H1 (cell line): Measurements from ENCODE around the gene CCDC51. TPM values are rescaled to one million over a fixed set of nuclear protein-coding genes. Genes with fewer than 3 reads are reported as not detected.

ENCODE experiments used
- CTCF ChIA-PET: fragments of 300-600 bp; sonication (Branson Sonifier 250); formaldehyde crosslinking; loops from one replicate; lab custom pipeline; 2021; ENCODE audit not compliant: partially characterized antibody; lab: Charles Lee
- POLR2A ChIA-PET: fragments of 300-600 bp; sonication (Branson Sonifier 250); formaldehyde crosslinking; loops from one replicate; lab custom pipeline; 2021; ENCODE audit warnings: inconsistent platforms; ENCODE audit not compliant: partially characterized antibody; lab: Charles Lee
- DNase-seq, 2 experiments: peaks; one replicate each; pipeline versions ENCODE4 v3.0.0 to v3.0.0-alpha.2; 2010 to 2022; ENCODE audit warnings: low spot score in 2 of 2, low read depth in 1 of 2, mixed read lengths in 1 of 2
- FAIRE-seq: peaks from 2 replicates; lab custom pipeline; 2011; peaks lifted over from hg19 to GRCh38; lab: Jason Lieb, UNC
- H2AFZ ChIP-seq: 2 replicates; pipeline ENCODE4 v1.8.1; 2012; ENCODE audit warnings: low read length, inconsistent platforms
- H2AK5ac ChIP-seq: 2 replicates; pipeline ENCODE4 v1.6.1; 2013; ENCODE audit warnings: low read depth, low read length
- H2BK120ac ChIP-seq: replicated peaks from 2 replicates; pipeline ENCODE3; 2013; ENCODE audit warnings: low read depth, low read length, inconsistent platforms
- H2BK12ac ChIP-seq: 2 replicates; pipeline ENCODE4 v1.6.1; 2013; ENCODE audit warnings: low read depth, low read length
- H2BK15ac ChIP-seq: 2 replicates; pipeline ENCODE4 v1.6.1; 2013; ENCODE audit warnings: low read length
- H2BK20ac ChIP-seq: 2 replicates; pipeline ENCODE4 v1.6.1; 2013; ENCODE audit warnings: low read length
- H2BK5ac ChIP-seq: 2 replicates; pipeline ENCODE4 v1.6.1; 2013; ENCODE audit warnings: low read depth, low read length
- H3K14ac ChIP-seq: 2 replicates; pipeline ENCODE4 v1.6.1; 2013; ENCODE audit warnings: inconsistent platforms; ENCODE audit not compliant: insufficient read length
- H3K18ac ChIP-seq: 2 replicates; pipeline ENCODE4 v1.6.1; 2013; ENCODE audit warnings: low read length; ENCODE audit errors: extremely low read depth
- H3K23ac ChIP-seq: 2 replicates; pipeline ENCODE4 v1.6.1; 2013; ENCODE audit warnings: inconsistent platforms; ENCODE audit not compliant: insufficient read length
- H3K23me2 ChIP-seq: 2 replicates; pipeline ENCODE4 v1.6.1; 2013; ENCODE audit warnings: low read depth, low read length
- H3K27ac ChIP-seq: 2 replicates; pipeline ENCODE4 v1.6.1; 2011; ENCODE audit warnings: low read depth, low read length, inconsistent platforms
- H3K27me3 ChIP-seq, 4 experiments: replicated peaks in 1 of 4; 1 replicate in 1 of 4; 2 replicates in 3 of 4; pipeline versions ENCODE4 v1.6.1 to v1.8.1; 2011 to 2013; ENCODE audit warnings: low read length in 3 of 4, mild to moderate bottlenecking in 3 of 4, inconsistent platforms in 2 of 4, mixed read lengths in 2 of 4, moderate library complexity in 1 of 4; ENCODE audit not compliant: control insufficient read depth in 3 of 4, insufficient read depth in 3 of 4; ENCODE audit errors: extremely low read depth in 1 of 4
- H3K36me3 ChIP-seq, 4 experiments: 2 replicates each; pipeline versions ENCODE4 v1.6.1 to v1.8.1; 2011 to 2013; ENCODE audit warnings: mild to moderate bottlenecking in 4 of 4, low read length in 3 of 4, moderate library complexity in 2 of 4, control low read depth in 1 of 4, inconsistent platforms in 1 of 4; ENCODE audit not compliant: insufficient read depth in 4 of 4, control insufficient read depth in 2 of 4
- H3K4ac ChIP-seq: replicated peaks from 2 replicates; pipeline ENCODE3; 2013; ENCODE audit warnings: low read length, low read depth, mixed read lengths, inconsistent platforms; ENCODE audit not compliant: insufficient read length
- H3K4me1 ChIP-seq, 4 experiments: replicated peaks in 1 of 4; 1 replicate in 1 of 4; 2 replicates in 3 of 4; pipeline versions ENCODE4 v1.6.1 to v1.8.1; 2011 to 2013; ENCODE audit warnings: low read length in 3 of 4, inconsistent platforms in 2 of 4, mixed read lengths in 1 of 4; ENCODE audit not compliant: insufficient read depth in 4 of 4, control insufficient read depth in 3 of 4
- H3K4me2 ChIP-seq, 2 experiments: 2 replicates each; pipeline versions ENCODE4 v1.6.1 to v1.8.1; 2011 to 2013; ENCODE audit warnings: low read depth in 2 of 2, low read length in 2 of 2, control low read depth in 1 of 2, inconsistent platforms in 1 of 2, mild to moderate bottlenecking in 1 of 2; ENCODE audit not compliant: insufficient read depth in 1 of 2
- H3K4me3 ChIP-seq, 4 experiments: fragments of 200-600, 300-600 bp in 1 of 4; sonication (generic), shearing (Covaris generic), sonication (Bioruptor Twin) in 1 of 4; 2 replicates each; pipeline versions ENCODE4 v1.5.1 to v1.8.1; 2011 to 2016; ENCODE audit warnings: low read length in 4 of 4, low read depth in 3 of 4, control low read depth in 2 of 4, inconsistent platforms in 2 of 4, mild to moderate bottlenecking in 2 of 4, mixed read lengths in 1 of 4, moderate library complexity in 1 of 4; ENCODE audit not compliant: insufficient read depth in 2 of 4; ENCODE audit errors: extremely low read depth in 1 of 4
- H3K56ac ChIP-seq: replicated peaks from 2 replicates; pipeline ENCODE3; 2013; ENCODE audit warnings: low read depth, mild to moderate bottlenecking, mixed read lengths, low read length, inconsistent platforms; ENCODE audit not compliant: insufficient read length
- H3K79me1 ChIP-seq: 2 replicates; pipeline ENCODE4 v1.6.1; 2013; ENCODE audit warnings: low read depth, low read length, control low read depth
- H3K79me2 ChIP-seq, 2 experiments: 2 replicates each; pipeline versions ENCODE4 v1.6.1 to v1.8.1; 2012 to 2013; ENCODE audit warnings: low read length in 2 of 2, mild to moderate bottlenecking in 2 of 2, inconsistent platforms in 1 of 2; ENCODE audit not compliant: insufficient read depth in 2 of 2, control insufficient read depth in 1 of 2
- H3K9ac ChIP-seq, 4 experiments: replicated peaks in 1 of 4; 1 replicate in 1 of 4; 2 replicates in 3 of 4; pipeline versions ENCODE4 v1.6.1 to v1.8.1; 2011 to 2013; ENCODE audit warnings: low read depth in 3 of 4, low read length in 3 of 4, control low read depth in 2 of 4, mild to moderate bottlenecking in 2 of 4, moderate library complexity in 2 of 4, inconsistent platforms in 1 of 4; ENCODE audit errors: extremely low read depth in 1 of 4
- H3K9me3 ChIP-seq, 2 experiments: 2 replicates each; pipeline versions ENCODE4 v1.6.1 to v1.8.1; 2012 to 2013; ENCODE audit warnings: mild to moderate bottlenecking in 2 of 2, moderate library complexity in 2 of 2, control low read depth in 1 of 2, inconsistent platforms in 1 of 2, low read depth in 1 of 2, low read length in 1 of 2, mixed read lengths in 1 of 2; ENCODE audit not compliant: insufficient read depth in 2 of 2
- H4K20me1 ChIP-seq, 2 experiments: replicated peaks in 1 of 2; 2 replicates each; pipeline versions ENCODE3 to v1.8.1; 2011 to 2013; ENCODE audit warnings: inconsistent platforms in 2 of 2, low read length in 2 of 2, mild to moderate bottlenecking in 1 of 2; ENCODE audit not compliant: insufficient read depth in 2 of 2, control insufficient read depth in 1 of 2
- H4K5ac ChIP-seq: 2 replicates; pipeline ENCODE4 v1.6.1; 2013; ENCODE audit warnings: low read length, low read depth, mixed read lengths, inconsistent platforms; ENCODE audit not compliant: insufficient read length
- H4K8ac ChIP-seq: 2 replicates; pipeline ENCODE4 v1.8.0; 2013; ENCODE audit warnings: mild to moderate bottlenecking, moderate library complexity, low read length, inconsistent platforms; ENCODE audit not compliant: insufficient read depth; ENCODE audit errors: extremely low read depth
- H4K91ac ChIP-seq: replicated peaks from 2 replicates; pipeline ENCODE3; 2013; ENCODE audit warnings: low read length, mixed read lengths, inconsistent platforms; ENCODE audit not compliant: insufficient read length
- CBX5 ChIP-seq: fragments of 300-800, 300-1000 bp; sonication (generic); IDR thresholded peaks from 2 replicates; pipeline ENCODE4 v1.7.1; 2016; ENCODE audit warnings: antibody characterized with exemption, low read length, low read depth
- CHD1 ChIP-seq: IDR thresholded peaks from 2 replicates; pipeline ENCODE4 v1.6.1; 2012; ENCODE audit warnings: low read depth, low read length, improper control_type of control experiment
- HDAC6 ChIP-seq: IDR thresholded peaks from one replicate; pipeline ENCODE4 v1.7.1; 2012; ENCODE audit warnings: low read depth, mild to moderate bottlenecking, inconsistent platforms, low read length, moderate library complexity
- NRF1 ChIP-seq: IDR thresholded peaks from 2 replicates; pipeline ENCODE4 v1.6.1; 2011; ENCODE audit warnings: mild to moderate bottlenecking, low read depth, low read length, improper control_type of control experiment
- SIRT6 ChIP-seq: IDR thresholded peaks from one replicate; pipeline ENCODE4 v1.7.1; 2012; ENCODE audit warnings: low read length, inconsistent platforms
- SIX5 ChIP-seq: IDR thresholded peaks from 2 replicates; pipeline ENCODE4 v1.6.1; 2011; ENCODE audit warnings: mild to moderate bottlenecking, low read depth, low read length
- SUZ12 ChIP-seq: fragments of 200-600 bp; sonication (generic); IDR thresholded peaks from 2 replicates; pipeline ENCODE4 v1.6.1; 2012; ENCODE audit warnings: mild to moderate bottlenecking, inconsistent platforms, low read length, moderate library complexity, mixed read lengths
- TAF1 ChIP-seq: IDR thresholded peaks from 2 replicates; pipeline ENCODE4 v1.6.1; 2011; ENCODE audit warnings: mild to moderate bottlenecking, low read depth, low read length
- TAF7 ChIP-seq: optimal IDR thresholded peaks from 2 replicates; pipeline ENCODE3; 2011; ENCODE audit warnings: low read depth, mild to moderate bottlenecking, inconsistent platforms, low read length, moderate library complexity, borderline replicate concordance
- TEAD4 ChIP-seq: IDR thresholded peaks from 2 replicates; pipeline ENCODE4 v1.6.1; 2012; ENCODE audit warnings: low read depth, low read length, inconsistent platforms, mixed read lengths
- YY1 ChIP-seq: IDR thresholded peaks from 2 replicates; pipeline ENCODE4 v1.6.1; 2011; ENCODE audit warnings: low read depth, mild to moderate bottlenecking, low read length
- WGBS, 2 experiments: shearing (Covaris generic) in 1 of 2; methylation state at CpG; one replicate each; pipeline versions ENCODE4 v1.1.6 to v1.1.7; 2013 to 2015; ENCODE audit warnings: low lambda C conversion rate in 2 of 2, mixed read lengths in 2 of 2, inconsistent platforms in 1 of 2, low coverage in 1 of 2, missing lambda C conversion rate in 1 of 2; ENCODE audit not compliant: insufficient replicate concordance in 2 of 2, insufficient coverage in 1 of 2, insufficient read length in 1 of 2; ENCODE audit errors: extremely low coverage in 1 of 2, missing lambda C conversion rate in 1 of 2; 5-methylcytosine and 5-hydroxymethylcytosine counted together
- polyA plus RNA-seq, 7 experiments: library from polyadenylated mRNA; depleted of rRNA in 3 of 7; stranded (reverse) in 5 of 7; unstranded in 2 of 7; fragments of >200 nt in 5 of 7; fragments of 200-250 nt in 2 of 7; gene quantifications; 1 replicate in 5 of 7; 2 replicates in 1 of 7; 4 replicates in 1 of 7; pipeline versions ENCODE4 v1.2.1 to v1.2.3, GENCODE V29; 2011 to 2013; ENCODE audit warnings: missing spikeins in 2 of 7, mixed read lengths in 2 of 7
- total RNA-seq: library from RNA; stranded (reverse); fragmentation: NEBNext Ultra II Directional; extraction: Animal tissue kit (Norgen Biotek cat#: 25700); gene quantifications from 2 replicates; pipeline ENCODE4 v1.2.1, GENCODE V29; 2021
- TF ChIP-seq, protein P1 (sequence below), 3 experiments: IDR thresholded peaks; 1 replicate in 2 of 3; 2 replicates in 1 of 3; pipeline versions ENCODE4 v1.5.1 to v1.6.1; 2011; ENCODE audit warnings: low read length in 3 of 3, mild to moderate bottlenecking in 3 of 3, inconsistent platforms in 2 of 3, low read depth in 1 of 3, moderate library complexity in 1 of 3; ENCODE audit not compliant: insufficient read depth in 1 of 3; ENCODE audit errors: control extremely low read depth in 1 of 3
- TF ChIP-seq, protein P2 (sequence below): IDR thresholded peaks from 2 replicates; pipeline ENCODE4 v1.6.1; 2012; ENCODE audit warnings: inconsistent platforms

CCDC51 gene
- total and polyA plus RNA-seq, 2 of the 8 experiments (the other 6 are each of a cell fraction or from before 2014, with no cell fraction given), result 21.3 to 21.4 TPM

DNA sequence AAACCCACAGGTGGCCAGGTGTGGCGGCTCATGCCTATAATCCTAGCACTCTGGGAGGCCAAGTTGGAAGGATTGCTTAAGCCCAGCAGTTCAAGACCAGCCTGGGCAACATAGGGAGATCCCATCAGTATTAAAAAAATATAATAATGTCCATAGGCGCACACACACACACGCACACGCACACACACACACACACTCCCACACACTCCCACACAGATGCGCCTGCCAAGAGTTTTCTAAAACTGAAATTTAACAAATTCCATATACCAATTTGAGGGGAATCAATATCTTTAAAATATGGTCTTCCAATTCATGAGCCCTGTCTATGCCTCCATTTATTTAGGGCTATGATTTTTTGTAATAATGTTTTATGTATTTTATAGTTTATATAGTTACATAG, 47.0 kb upstream of the CCDC51 start:
- Histone ChIP-seq H3K4me2 (no peak overlapping the region), H3K4me3 (no peak overlapping the region), H2BK20ac (no peak overlapping the region), H3K18ac (no peak overlapping the region), H2AFZ (no peak overlapping the region), H3K36me3 (no peaks in the 10 kb centered on the region), H4K8ac (no peak overlapping the region), H4K20me1 (no peaks in the 10 kb centered on the region), H3K79me2 (no peaks in the 10 kb centered on the region), H3K27me3 (no peaks in the 10 kb centered on the region), H3K9ac (no peak overlapping the region), H4K5ac (no peak overlapping the region), H2BK12ac (no peak overlapping the region), H2BK5ac (no peak overlapping the region), H4K91ac (no peak overlapping the region), H2BK120ac (no peak overlapping the region), H3K4me1 (no peaks in the 10 kb centered on the region; a peak in 1 of 7 replicates), H3K23ac (no peak overlapping the region), H3K27ac (no peak overlapping the region), H2AK5ac (no peak overlapping the region), H3K79me1 (no peaks in the 10 kb centered on the region), H3K9me3 (no peaks in the 10 kb centered on the region; a peak in 1 of 4 replicates), H2BK15ac (no peak overlapping the region), H3K23me2 (no peaks in the 10 kb centered on the region), H3K4ac (no peak overlapping the region), H3K14ac (no peak overlapping the region), H3K56ac (no peak overlapping the region)
- DNase-seq (no peak), FAIRE-seq (no peak)
- POLR2A ChIA-PET, result interaction anchor here (2.0 kb wide), 1 partner anchor 18 kb away, joined by 7 read pairs; no protein-coding TSS in a partner anchor
- CTCF ChIA-PET, result no interaction called here
- WGBS, 2 experiments, result 92% methylated on average over 5 of the region's 5 CpGs; no CpG with 5 or more reads in 1 of the 2 experiments
- TF ChIP-seq SUZ12 (no peak), TAF1 (no peak), CBX5 (no peak), TAF7 (no peak), CHD1 (no peak), HDAC6 (no peak), TEAD4 (no peak), NRF1 (no peak), YY1 (no peak), SIX5 (no peak), SIRT6 (no peak)
- TF ChIP-seq, protein P1, sequence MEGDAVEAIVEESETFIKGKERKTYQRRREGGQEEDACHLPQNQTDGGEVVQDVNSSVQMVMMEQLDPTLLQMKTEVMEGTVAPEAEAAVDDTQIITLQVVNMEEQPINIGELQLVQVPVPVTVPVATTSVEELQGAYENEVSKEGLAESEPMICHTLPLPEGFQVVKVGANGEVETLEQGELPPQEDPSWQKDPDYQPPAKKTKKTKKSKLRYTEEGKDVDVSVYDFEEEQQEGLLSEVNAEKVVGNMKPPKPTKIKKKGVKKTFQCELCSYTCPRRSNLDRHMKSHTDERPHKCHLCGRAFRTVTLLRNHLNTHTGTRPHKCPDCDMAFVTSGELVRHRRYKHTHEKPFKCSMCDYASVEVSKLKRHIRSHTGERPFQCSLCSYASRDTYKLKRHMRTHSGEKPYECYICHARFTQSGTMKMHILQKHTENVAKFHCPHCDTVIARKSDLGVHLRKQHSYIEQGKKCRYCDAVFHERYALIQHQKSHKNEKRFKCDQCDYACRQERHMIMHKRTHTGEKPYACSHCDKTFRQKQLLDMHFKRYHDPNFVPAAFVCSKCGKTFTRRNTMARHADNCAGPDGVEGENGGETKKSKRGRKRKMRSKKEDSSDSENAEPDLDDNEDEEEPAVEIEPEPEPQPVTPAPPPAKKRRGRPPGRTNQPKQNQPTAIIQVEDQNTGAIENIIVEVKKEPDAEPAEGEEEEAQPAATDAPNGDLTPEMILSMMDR (IDR thresholded peaks at IDR 0.05; ENCODE audit: control extremely low read depth in 1 of 3, insufficient read depth in 1 of 3, low read depth in 1 of 3, low read length in 3 of 3), result no peak
- TF ChIP-seq, protein P2, sequence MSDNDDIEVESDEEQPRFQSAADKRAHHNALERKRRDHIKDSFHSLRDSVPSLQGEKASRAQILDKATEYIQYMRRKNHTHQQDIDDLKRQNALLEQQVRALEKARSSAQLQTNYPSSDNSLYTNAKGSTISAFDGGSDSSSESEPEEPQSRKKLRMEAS, result no peak
